GM19324 (cell line): Measurements from ENCODE around the gene KDM2B.
"Not testable (repeated sequence)": the region's sequence is repeated elsewhere in the genome, so short reads cannot be mapped to it uniquely, and the experiment has no call there.

ENCODE experiments used
- ATAC-seq: cut with Tn5 transposase; IDR thresholded peaks from one replicate; pipeline ENCODE4 v1.9.1; 2021; ENCODE audit warnings: mild to moderate bottlenecking, moderate library complexity; ENCODE audit not compliant: unreplicated experiment, low FRiP score

The KDM2B gene

DNA sequence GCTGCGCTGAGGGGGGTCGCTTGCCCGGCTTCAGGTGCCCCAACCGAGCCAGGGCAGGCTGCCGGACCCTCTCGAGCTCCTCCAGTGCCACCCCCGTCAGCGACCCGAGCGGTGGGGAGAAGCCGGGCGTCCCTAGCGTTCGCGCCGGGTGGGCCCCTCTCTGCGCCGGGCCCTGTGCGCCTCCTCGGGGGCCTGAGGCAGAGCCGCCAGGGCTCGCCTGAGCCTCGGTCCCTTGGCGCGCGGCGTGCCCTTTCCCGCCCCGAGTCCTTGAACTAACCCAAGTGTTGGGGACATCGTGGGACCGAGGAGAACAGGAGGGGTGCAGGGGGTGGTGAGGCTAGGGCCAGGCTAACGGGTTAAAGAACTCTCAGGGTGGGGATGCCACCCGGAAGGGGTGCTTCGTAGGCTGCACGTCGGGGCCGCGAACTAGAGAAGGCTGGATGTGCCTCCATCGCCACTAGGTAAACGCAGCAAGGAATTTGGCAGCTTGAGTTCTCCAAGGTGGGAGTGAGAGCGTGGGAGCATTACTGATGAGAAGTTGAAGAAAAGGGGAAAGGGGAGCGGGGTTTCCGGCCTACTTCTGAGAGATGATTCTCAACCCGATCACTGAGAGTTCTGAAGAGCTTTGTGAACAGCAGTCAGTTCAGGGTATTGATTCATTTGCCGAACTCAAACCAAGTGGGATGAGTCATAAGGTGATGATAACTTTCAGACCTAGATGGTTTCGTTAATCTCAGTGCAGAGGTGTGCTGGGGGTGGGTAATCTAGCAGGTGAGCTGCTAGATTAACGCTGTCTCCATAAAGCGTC, 180.3 kb downstream of the KDM2B start:
- peak; percentile 35 for ATAC-seq

DNA sequence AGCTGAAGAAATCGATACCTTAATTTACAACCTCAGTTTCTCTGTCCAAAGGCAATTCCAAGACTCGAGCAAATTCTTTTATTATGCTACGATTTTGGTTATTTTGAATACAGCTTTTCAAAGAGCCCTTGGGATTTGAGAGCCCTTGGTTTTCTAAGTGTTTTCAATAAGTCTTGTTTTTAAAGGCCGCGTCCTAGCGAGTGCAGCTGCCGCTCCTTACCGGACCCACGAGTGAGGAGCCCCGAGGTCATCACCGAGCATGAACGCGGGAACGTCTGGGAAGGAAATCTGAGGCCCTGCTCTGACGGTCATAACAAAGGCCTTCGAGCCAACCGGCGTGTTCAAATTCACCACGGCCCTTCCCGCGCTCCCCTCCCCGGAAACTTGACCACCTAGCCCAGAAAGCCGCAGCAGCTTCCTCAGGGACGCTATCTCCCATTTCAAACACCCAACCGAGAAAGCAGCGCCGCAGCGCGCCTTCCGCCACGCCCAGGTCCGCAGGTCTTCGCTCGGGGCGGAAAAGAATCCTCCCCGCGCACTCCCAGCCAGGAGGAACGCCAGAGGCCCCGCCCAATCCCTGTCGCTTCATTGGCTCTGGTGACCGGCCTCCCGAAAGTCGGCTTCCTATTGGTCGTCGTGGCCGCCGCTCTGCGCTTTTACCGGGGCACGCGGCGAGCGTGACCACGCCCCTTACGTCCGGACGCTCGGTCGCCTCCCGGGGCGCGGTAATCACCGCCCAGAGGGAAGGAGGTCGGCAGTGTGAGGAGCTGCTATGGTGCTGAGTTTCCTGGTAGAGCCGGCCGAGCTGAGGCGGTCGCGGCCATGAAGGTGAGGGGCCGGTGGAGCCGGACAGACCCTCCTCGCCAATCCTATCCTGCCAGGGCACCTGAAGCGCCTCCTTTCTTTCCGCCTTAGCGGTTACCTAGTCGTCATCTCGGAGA, 181.2 kb downstream of the KDM2B start, which contains the start of gene RNF34:
Gene RNF34 (plus strand): TSS at position 728 of the 941 bp plus-strand sequence. CDS start 95 bp downstream, at position 823.
- peak; percentile 94 for ATAC-seq

DNA sequence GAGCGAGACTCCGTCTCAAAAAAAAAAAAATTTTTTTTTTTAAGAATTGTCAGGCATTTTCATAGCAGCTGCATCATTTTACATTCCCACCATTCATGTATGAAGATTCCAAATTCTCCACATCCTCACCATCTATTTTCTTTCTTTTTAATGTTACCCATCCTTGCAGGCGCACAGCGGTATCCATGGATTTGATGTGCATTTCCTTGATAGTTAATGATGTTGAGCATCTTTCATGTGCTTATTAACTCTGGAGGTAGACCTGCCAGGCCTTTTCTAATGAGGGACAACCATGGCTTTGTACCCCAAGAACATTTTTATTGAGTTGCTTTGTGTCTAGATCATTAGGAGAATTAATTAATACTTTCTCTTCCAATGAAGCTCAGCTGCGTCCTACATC, 182.5 kb downstream of the KDM2B start:
- ATAC-seq, result no peak

DNA sequence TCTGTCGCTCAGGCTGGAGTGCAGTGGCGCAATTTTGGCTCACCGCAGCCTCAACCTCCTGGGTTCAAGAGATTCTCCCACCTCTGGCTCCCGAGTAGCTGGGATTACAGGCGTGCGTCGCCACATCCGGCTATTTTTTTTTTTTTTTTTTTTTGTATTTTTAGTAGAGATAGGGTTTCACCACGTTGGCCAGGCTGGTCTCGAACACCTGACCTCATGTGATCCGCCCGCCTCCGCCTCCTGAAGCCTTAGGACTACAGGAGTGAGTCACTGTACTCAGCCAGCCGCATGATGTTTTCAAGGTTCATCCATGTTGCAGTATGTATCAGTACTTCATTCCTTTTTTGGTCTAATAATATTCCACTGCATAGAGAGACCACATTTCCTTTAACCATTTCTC, 183.3 kb downstream of the KDM2B start:
- no peak for ATAC-seq

DNA sequence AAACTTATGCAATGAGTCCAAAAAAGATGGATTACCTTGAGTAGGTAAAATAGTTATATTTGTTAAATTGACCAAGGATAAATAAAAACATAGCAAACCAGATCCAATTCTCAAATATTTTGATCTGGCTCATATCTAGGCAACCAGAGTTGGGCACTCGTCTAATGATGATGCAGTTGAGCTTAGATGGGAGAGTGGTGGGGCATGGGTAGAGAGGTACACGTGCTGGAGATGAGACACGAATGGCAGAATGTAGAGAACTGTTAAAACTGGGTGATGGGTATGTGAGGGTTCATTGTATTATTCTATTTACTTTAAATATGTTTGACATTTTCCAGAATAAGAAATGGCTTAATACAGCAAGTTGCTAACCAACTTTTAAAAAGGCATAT, 188.5 kb downstream of the KDM2B start:
- ATAC-seq, result no peak

DNA sequence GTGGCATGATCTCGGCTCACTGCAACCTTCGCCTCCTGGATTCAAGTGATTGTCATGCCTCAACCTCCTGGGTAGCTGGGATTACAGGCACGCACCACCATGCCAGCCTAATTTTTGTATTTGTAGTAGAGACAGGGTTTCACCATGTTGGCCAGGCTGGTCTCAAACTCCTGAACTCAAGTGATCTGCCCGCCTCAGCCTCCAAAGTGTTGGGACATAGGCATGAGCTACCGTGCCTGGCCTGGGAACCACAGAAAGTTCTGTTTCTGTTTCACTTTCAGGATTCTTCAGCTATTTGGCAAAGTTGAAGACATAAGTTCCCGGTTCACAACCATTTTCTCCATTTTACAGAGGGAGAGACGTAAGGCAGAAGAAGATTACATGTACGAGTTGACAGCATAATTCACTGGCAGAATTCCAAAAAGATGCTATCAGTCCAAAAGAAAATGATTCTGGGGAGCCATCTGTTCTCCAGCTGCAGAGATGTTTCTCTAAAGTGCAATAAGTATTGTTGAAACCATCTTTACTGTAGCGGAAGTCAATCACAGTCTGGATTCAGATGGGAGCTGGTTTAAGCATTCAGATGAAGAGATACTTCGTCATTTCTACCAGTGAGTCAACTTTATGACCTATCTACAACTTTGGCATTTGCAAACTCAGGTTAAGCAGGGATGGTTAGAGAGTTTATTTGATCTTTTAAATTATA, 189.1 kb downstream of the KDM2B start:
- ATAC-seq, result no peak

DNA sequence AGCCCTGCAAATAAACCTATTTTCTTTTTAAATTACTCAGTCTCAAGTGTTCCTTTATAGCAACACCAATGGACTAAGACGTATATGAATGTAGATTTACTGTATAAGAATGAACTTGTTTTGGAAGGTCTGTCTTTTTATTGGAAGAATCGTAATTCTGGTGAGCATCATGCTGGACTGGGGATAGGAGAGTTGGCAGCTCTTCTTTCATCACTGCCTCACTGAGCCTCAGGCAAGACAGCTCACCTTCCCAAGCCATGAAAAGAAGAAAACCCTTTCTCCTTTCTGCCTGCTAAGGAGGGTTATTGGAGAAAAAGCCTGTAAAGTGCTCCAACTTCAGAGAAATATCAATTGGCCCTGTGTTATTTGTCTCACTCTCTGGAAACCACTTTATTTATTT, 190.0 kb downstream of the KDM2B start:
- no peak for ATAC-seq

DNA sequence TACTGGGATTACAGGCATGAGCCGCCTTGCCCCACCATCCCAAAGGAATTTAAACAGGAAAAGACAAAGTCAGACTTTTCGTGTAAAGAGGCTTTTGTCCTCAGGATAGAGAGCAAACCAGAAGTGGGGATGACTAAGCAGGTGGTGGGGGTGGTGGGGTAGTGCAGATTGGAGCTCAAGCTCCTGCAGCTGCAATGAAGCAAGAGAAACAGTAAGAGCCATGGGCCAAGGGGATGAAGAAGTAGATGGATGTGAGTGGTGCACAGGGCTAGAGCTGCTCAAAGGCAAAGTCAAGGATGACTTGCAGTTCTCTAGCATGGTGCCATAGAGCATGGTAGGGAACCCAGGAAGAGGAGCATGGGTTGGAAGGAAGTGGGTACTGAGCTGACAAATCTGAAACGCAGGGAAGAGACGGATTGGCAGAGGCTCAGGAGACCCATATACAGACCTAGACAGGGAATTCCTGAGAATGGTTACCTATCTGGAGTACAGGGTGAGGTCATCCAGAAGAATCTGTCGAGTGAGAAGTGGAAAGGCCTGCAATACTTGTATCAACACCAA, 192.3 kb downstream of the KDM2B start:
- no peak for ATAC-seq

DNA sequence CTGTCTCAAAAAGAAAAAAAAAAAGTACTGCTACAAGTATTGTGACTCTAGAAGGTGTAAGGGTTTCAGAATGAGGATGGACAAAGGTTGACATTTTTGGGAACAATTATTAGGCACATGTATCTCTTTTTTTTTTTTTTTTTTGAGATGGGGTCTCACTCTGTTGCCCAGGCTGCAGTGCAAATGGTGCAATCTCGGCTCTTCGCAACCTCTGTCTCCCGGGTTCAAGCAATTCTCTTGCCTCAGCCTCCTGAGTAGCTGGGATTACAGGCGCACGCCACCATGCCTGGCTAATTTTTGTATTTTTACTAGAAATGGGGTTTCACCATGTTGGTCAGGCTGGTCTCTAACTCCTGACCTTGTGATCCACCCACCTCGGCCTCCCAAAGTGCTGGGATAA, 195.9 kb downstream of the KDM2B start:
- ATAC-seq, result not testable (repeated sequence)

DNA sequence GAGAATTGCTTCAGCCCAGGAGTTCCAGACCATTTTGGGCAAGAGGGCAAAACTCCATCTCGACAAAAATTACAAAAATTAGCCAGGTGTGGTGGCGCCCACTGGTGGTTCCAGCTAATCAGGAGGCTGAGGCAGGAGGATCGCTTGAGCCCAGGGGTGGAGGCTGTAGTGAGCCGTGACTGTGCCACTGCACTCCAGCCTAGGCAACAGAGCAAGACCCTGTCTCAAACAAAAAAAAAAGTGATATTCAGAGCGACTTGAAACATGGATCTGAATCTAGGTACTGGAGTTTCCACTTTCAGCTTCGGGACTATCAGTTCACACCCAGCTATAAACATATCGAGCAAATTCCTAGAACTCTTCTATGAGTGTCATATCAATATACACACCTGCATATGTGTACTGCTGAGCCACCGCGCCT, 197.2 kb downstream of the KDM2B start:
- no peak for ATAC-seq

DNA sequence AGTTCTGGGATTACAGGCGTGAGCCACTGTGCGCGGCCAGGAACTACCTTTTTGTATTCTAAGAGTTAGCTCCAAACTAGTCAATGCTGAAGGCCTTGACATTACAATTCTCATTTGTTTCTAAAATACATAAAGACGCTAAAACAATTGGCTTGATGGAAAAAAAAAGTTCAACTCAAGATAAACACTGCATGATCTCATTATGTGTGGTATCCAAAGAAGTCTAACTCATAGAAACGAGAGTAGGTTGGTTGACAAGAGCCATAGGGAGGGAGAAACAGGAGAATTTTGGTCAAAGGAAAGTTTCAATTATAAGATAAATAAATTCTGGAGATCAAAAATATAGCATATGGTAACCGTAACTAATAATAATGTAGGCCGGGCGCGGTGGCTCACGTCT, 200.9 kb downstream of the KDM2B start:
- no peak for ATAC-seq
